IMR-90 (cell line): Measurements from ENCODE around the gene STAC.

Experiments
- BHLHE40 ChIP-seq: fragments of 150-350 bp; IDR thresholded peaks from 2 replicates; pipeline ENCODE4 v1.6.1; 2016; ENCODE audit warnings: mild to moderate bottlenecking, low read depth, low read length
- CHD1 ChIP-seq: IDR thresholded peaks from 2 replicates; pipeline ENCODE4 v1.6.1; 2012; ENCODE audit warnings: low read depth, low read length, improper control_type of control experiment
- CTCF ChIP-seq: conservative IDR thresholded peaks from 2 replicates; pipeline ENCODE4 v1.5.1; 2012; ENCODE audit warnings: mild to moderate bottlenecking, low read depth, low read length, improper control_type of control experiment
- ELK1 ChIP-seq: fragments of 150-350 bp; IDR thresholded peaks from 2 replicates; pipeline ENCODE4 v1.6.1; 2016; ENCODE audit warnings: low read depth, mild to moderate bottlenecking, low read length, moderate library complexity, borderline replicate concordance
- FOS ChIP-seq: fragments of 150-350 bp; IDR thresholded peaks from 2 replicates; pipeline ENCODE4 v1.6.1; 2016; ENCODE audit warnings: low read depth, low read length
- MAFK ChIP-seq: IDR thresholded peaks from 2 replicates; pipeline ENCODE4 v1.6.1; 2012; ENCODE audit warnings: low read depth, low read length, improper control_type of control experiment
- MAZ ChIP-seq: IDR thresholded peaks from 2 replicates; pipeline ENCODE4 v1.6.1; 2012; ENCODE audit warnings: low read depth, mild to moderate bottlenecking, low read length, improper control_type of control experiment, moderate library complexity, borderline replicate concordance
- MXI1 ChIP-seq: IDR thresholded peaks from 2 replicates; pipeline ENCODE4 v1.6.1; 2012; ENCODE audit warnings: low read depth, mild to moderate bottlenecking, low read length, moderate library complexity, borderline replicate concordance
- NFE2L2 ChIP-seq: fragments of 150-350 bp; IDR thresholded peaks from 2 replicates; pipeline ENCODE4 v1.6.1; 2016; ENCODE audit warnings: low read depth, mild to moderate bottlenecking, low read length
- POLR2A ChIP-seq: IDR thresholded peaks from 2 replicates; pipeline ENCODE4 v1.6.1; 2012; ENCODE audit warnings: mild to moderate bottlenecking, low read depth, low read length
- RFX5 ChIP-seq: IDR thresholded peaks from 2 replicates; pipeline ENCODE4 v1.8.0; 2012; ENCODE audit warnings: low read depth, mild to moderate bottlenecking, low read length, moderate library complexity
- SMC3 ChIP-seq: fragments of 150-350 bp; IDR thresholded peaks from 2 replicates; pipeline ENCODE4 v1.6.1; 2016; ENCODE audit warnings: low read depth, mild to moderate bottlenecking, antibody characterized with exemption, low read length, moderate library complexity
- USF2 ChIP-seq: fragments of 150-350 bp; IDR thresholded peaks from 2 replicates; pipeline ENCODE4 v1.6.1; 2017; ENCODE audit warnings: mild to moderate bottlenecking, antibody characterized with exemption, low read length, low read depth

GRCh38 chr3:36379872-36380220, 458 bp upstream of the STAC start:
- no peak for TF ChIP-seq CTCF
- TF ChIP-seq POLR2A, result no peak
- TF ChIP-seq CHD1, result no peak
- TF ChIP-seq MAFK, result no peak
- no peak for TF ChIP-seq USF2
- TF ChIP-seq SMC3, result no peak
- TF ChIP-seq BHLHE40, result no peak
- no peak for TF ChIP-seq MAZ
- TF ChIP-seq MXI1, result no peak
- TF ChIP-seq RFX5, result no peak
- no peak for TF ChIP-seq NFE2L2
- no peak for TF ChIP-seq FOS
- no peak for TF ChIP-seq ELK1
